GM21786 (cell line): Measurements from ENCODE around the gene PODXL2.

Source experiments
- ATAC-seq: cut with Tn5 transposase; IDR thresholded peaks from one replicate; pipeline ENCODE4 v1.9.1; 2021; ENCODE audit not compliant: unreplicated experiment

Gene PODXL2

GRCh38 chr3:127706312-127706711, 77.3 kb downstream of the PODXL2 start:
- no peak for ATAC-seq

GRCh38 chr3:127706785-127707351, 77.9 kb downstream of the PODXL2 start:
- ATAC-seq: no peak

DNA sequence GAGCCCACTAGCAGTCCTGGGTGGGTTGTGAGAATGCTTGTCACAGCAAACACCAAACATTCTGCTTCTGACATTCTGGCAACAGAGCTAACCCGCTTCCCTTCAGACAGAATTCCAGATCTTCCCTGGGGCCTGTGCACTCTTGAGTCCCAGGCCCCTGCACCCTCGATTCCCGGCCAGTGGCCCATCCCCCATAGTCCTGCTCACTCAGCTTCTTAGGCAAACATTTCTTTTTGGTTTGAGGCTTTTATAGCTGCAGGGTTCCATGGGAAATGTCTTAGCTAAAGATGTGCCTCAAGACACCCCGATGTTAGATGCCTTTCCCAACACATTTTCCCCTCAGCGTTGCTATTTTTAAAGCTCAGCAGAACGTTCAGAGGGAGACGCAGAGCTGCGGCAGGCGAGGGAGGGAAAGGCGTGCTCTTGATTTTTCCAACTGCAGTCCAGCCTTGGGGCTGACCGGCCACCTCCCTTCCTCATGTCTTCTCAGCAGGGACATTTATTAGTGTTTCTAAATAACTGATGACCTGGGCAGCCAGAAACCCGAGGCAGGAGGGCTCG, 78.9 kb downstream of the PODXL2 start:
- no peak for ATAC-seq

DNA sequence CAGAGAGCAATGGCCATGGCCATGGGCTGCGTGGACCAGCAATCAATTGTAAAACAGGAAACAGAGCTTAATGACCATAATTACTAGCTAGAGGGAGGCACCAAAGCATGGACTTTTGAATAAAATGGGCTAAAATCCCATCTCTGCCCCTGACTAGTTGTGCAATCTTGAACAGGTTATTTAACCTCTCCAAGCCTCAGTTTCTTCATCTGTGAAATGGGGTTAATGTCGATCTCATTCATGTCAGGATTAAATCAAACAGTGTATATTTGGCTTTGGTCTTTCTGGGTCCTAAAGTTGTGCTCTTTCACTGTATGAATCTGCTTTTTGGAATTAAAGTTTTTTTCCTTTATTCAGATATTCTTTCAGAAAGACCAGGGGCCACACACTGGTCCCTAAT, 79.9 kb downstream of the PODXL2 start:
- ATAC-seq: no peak

DNA sequence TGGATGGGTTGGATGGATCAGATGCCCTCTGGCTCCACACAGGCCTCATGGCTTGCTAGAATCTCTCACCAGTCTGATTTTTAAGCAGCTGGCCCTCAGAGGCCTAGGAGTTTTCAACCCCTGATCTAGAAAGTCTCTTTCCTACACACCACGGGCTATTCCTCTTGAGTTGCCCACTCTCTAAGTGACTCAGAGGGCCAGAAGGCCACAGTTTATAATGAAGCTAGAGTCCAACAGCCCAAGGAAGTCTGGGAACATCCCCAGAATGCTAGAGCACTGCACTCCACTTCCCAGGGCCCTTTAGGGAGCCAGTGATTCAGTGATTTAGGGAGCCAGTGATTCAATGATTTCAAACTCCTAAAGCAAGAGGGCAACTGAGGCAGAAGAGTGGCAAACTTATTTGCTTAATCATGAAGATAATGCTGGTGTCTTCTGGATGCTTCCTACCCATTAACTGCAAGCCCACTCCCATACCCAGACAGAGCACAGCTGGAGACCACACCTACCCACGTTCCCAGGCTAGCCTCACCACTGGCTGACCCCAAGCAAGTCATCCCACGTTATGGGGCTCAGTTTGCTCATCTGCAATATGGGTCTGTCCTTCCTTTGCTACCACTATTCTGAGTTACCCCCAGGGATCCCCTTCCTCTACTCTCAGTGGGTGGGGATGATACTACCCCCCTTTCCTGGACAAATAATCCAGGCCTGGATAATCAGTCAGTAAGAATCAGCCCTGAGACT, 80.5 kb downstream of the PODXL2 start:
- ATAC-seq: no peak

- no peak for ATAC-seq
Observed at GRCh38 chr3:127710155-127710941, 81.4 kb downstream of the PODXL2 start.

GRCh38 chr3:127711021-127711695, 82.2 kb downstream of the PODXL2 start:
- ATAC-seq: no peak

DNA sequence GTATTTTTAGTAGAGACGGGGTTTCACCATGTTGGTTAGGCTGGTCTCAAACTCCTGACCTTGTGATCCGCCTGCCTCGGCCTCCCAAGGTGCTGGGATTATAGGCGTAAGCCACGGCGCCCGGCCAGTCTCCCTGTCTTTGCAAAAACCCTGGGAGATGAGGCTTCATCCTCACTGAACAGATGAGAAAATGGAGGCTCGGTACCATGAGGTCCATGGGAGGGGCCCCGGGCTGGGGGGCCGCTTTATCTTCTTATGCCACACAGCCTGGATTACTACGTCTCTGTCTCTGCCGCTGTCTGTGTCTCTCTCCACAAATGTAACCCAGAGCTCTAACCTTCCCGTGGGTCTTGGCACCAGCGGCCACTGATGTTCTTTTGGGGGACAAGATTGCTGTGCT, 82.9 kb downstream of the PODXL2 start:
- no peak for ATAC-seq

DNA sequence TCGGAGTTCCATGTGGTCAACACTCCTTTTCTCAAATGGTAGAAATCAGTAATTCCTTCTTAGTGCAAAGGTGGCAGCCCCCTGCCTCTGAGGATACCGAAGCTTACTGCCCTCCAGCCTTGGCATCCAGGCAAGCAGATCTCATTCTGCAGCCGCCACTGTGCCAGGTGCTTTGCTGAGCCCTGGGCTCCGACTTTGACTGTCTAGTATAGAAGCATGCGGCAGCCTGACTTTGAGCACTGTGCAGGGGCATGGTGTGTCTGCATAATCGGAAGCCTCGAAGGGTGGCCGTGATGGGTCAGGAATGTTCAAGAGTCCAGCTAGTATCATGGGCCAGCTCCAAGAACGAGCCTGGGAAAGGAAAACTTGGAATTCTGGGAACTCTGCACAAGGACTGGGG, 83.5 kb downstream of the PODXL2 start:
- ATAC-seq: no peak

GRCh38 chr3:127712881-127713771, 84.1 kb downstream of the PODXL2 start:
- ATAC-seq: no peak

- no peak for ATAC-seq
Observed at GRCh38 chr3:127714125-127714571, 85.2 kb downstream of the PODXL2 start.

- ATAC-seq: no peak
Observed at GRCh38 chr3:127714866-127715265, 85.9 kb downstream of the PODXL2 start.

GRCh38 chr3:127715532-127715931, 86.5 kb downstream of the PODXL2 start:
- ATAC-seq: no peak

- ATAC-seq: no peak
Observed at GRCh38 chr3:127716384-127716783, 87.4 kb downstream of the PODXL2 start.

- ATAC-seq: no peak
Observed at GRCh38 chr3:127717357-127718244, 88.6 kb downstream of the PODXL2 start.

DNA sequence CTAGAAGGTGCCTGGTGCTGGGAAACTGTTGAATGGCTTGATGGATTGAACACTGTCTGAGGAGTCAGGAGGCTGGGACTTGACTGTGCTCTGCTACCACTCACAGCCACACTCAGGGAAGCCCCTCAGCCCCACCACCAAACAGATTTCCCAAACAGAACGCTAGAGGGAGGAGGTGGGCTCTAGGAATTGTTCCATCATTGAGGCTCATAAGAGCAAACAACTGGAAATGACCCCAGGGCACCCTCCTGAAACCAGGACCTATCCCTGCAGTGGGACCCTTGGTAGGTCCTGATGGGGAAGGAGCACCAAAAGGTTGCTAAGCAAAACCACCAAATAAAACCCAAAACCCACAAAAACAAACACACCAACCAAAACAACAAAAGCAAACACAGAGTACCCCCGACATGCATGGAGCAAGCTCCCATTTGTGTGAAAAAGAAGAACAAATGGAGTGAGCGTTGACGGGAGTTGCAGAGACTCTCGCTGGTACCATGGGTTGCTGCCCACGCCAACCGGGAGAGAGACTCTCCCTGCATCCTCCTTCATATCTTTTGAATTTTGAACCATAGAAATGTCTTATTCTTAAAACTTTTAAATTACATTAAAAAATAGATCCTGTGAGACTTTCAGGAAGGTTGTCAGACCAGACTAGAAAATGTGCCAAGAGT, 89.4 kb downstream of the PODXL2 start:
- ATAC-seq: no peak

DNA sequence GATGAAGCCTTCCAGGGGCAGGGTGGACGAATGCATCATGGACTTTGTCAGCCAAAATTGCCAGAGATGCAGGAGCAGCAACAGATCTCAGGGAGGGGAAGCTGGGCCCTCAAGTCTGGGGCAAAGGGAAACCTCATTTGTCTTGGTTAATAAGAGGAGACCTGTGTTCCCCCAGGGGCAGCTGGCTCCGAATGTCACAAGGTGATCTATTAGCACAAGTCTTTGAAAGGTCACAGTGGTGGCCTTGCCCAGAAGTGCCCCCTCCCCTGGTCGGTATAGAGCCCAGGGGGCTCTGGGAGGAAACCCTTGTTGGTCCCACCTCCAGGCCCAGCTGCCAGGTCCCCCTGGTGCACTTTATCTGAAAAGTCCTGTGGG, 89.9 kb downstream of the PODXL2 start:
- no peak for ATAC-seq

GRCh38 chr3:127719369-127719768, 90.4 kb downstream of the PODXL2 start:
- ATAC-seq: no peak
